ENCODE measurements around the gene CACNA1S.

The CACNA1S gene

DNA sequence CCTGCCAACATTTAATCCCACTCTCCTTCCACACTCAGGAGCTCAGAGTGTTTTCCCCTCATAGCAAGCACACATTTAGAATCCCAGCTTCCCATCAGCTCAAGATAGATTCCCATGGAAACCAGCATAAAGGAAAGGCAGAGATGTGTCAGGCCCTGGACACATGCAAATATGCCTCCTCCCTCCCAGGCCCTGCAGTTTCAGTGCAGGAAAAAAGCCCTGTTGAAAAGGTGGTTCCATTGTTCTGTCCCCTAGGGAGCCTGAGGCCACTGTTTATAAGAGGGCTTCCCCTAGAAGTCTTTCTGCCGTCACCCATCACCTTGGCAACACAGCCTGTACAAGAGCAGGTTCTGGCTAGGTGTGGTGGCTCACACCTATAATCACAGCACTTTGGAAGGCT, 3.6 kb downstream of the CACNA1S start:
- no peak for DNase-seq (ENCODE audit: low read depth)
- no peak overlapping the region for H3K4me3 ChIP-seq (ENCODE audit: low read depth, low read length)
- TF ChIP-seq, protein P1, sequence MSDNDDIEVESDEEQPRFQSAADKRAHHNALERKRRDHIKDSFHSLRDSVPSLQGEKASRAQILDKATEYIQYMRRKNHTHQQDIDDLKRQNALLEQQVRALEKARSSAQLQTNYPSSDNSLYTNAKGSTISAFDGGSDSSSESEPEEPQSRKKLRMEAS (IDR thresholded peaks at IDR 0.05; ENCODE audit: low read depth, low read length) = no peak
- TF ChIP-seq POLR2A (IDR thresholded peaks at IDR 0.05; ENCODE audit: extremely low read depth, insufficient read length) (no peak), MYC (IDR thresholded peaks at IDR 0.05; ENCODE audit: low read depth, low read length) (no peak)

GRCh38 chr1:201105688-201106087, 6.5 kb downstream of the CACNA1S start:
- TF ChIP-seq, protein P1 (IDR thresholded peaks at IDR 0.05; ENCODE audit: low read depth, low read length) = no peak
- TF ChIP-seq MYC (IDR thresholded peaks at IDR 0.05; ENCODE audit: low read depth, low read length) (no peak), CTCF (IDR thresholded peaks at IDR 0.05; ENCODE audit: low read depth, low read length) (no peak), POLR2A (IDR thresholded peaks at IDR 0.05; ENCODE audit: extremely low read depth, insufficient read length) (no peak)
- DNase-seq (ENCODE audit: low read depth) = no peak
- H3K4me3 ChIP-seq (ENCODE audit: low read depth, low read length) = no peak overlapping the region

- TF ChIP-seq POLR2A (IDR thresholded peaks at IDR 0.05; ENCODE audit: extremely low read depth, insufficient read length) = no peak
- TF ChIP-seq, protein P1 (IDR thresholded peaks at IDR 0.05; ENCODE audit: low read depth, low read length) = no peak
- TF ChIP-seq MYC (IDR thresholded peaks at IDR 0.05; ENCODE audit: low read depth, low read length) = no peak
- no peak for TF ChIP-seq CTCF (IDR thresholded peaks at IDR 0.05; ENCODE audit: low read depth, low read length)
- no peak overlapping the region for H3K4me3 ChIP-seq (ENCODE audit: low read depth, low read length)
- no peak for DNase-seq (ENCODE audit: low read depth)
Measured at GRCh38 chr1:201104141-201104540, 8.1 kb downstream of the CACNA1S start.

- TF ChIP-seq, protein P1 (IDR thresholded peaks at IDR 0.05; ENCODE audit: low read depth, low read length) = no peak
- TF ChIP-seq MYC (IDR thresholded peaks at IDR 0.05; ENCODE audit: low read depth, low read length) (no peak), POLR2A (IDR thresholded peaks at IDR 0.05; ENCODE audit: extremely low read depth, insufficient read length) (no peak), CTCF (IDR thresholded peaks at IDR 0.05; ENCODE audit: low read depth, low read length) (no peak)
- DNase-seq (ENCODE audit: low read depth) = no peak
- no peak overlapping the region for H3K4me3 ChIP-seq (ENCODE audit: low read depth, low read length)
Measured at GRCh38 chr1:201103666-201104065, 8.6 kb downstream of the CACNA1S start.

GRCh38 chr1:201100169-201100930, 11.9 kb downstream of the CACNA1S start:
- H3K4me3 ChIP-seq (ENCODE audit: low read depth, low read length) = no peak overlapping the region
- no peak for DNase-seq (ENCODE audit: low read depth)
- TF ChIP-seq, protein P1 (IDR thresholded peaks at IDR 0.05; ENCODE audit: low read depth, low read length) = no peak
- no peak for TF ChIP-seq POLR2A (IDR thresholded peaks at IDR 0.05; ENCODE audit: extremely low read depth, insufficient read length)
- no peak for TF ChIP-seq CTCF (IDR thresholded peaks at IDR 0.05; ENCODE audit: low read depth, low read length)
- TF ChIP-seq MYC (IDR thresholded peaks at IDR 0.05; ENCODE audit: low read depth, low read length) = no peak

DNA sequence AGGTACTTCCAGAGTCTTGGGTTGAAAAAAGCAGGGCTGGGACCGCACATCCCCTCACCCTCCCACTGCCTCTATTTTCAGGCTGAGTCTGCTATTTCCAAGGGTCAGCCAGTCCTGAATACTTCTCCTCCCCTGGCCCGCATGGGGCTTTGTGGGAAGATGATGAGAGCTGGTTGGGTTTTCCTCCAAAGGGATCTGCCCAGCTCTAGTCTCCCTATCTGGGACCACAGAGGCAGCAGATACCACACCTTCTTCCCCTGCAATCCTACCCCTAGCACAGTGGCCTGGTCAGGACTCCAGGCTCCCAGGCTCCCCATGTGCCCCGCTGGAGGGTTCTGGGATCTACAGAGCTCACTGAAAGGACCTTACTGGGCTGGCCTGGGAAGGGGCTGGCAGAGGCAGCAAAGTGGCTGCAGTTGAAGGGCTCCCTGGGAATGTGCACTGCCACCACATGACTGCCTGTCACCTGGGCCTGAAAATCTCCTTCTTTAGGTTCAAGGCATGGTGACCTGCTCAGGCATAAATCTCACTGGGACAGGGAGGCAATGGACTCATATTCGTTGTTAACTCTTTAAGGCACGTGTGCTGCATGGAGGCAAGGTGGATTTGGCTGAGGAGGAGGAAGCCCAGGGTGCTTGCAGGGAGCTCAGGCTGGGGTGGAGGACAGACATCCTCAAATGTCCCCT, 13.1 kb downstream of the CACNA1S start:
- TF ChIP-seq POLR2A (IDR thresholded peaks at IDR 0.05; ENCODE audit: extremely low read depth, insufficient read length) (no peak), MYC (IDR thresholded peaks at IDR 0.05; ENCODE audit: low read depth, low read length) (no peak), CTCF (IDR thresholded peaks at IDR 0.05; ENCODE audit: low read depth, low read length) (no peak)
- TF ChIP-seq, protein P1 (IDR thresholded peaks at IDR 0.05; ENCODE audit: low read depth, low read length) = no peak
- no peak for DNase-seq (ENCODE audit: low read depth)
- no peak overlapping the region for H3K4me3 ChIP-seq (ENCODE audit: low read depth, low read length)

Measured in NB4 (cell line).